Forelimb muscle (tissue), 1 donor: ENCODE results near the gene OSBPL8. TPM values are rescaled to one million over a fixed set of nuclear protein-coding genes. Genes with fewer than 3 reads are reported as not detected.
A peak's percentile ranks its signal among the peaks of the same experiment; 100 is the strongest.

Experiments
- DNase-seq: peaks from one replicate; pipeline ENCODE4 v3.0.0-alpha.2; 2013; ENCODE audit warnings: low read depth
- polyA plus RNA-seq: library from polyadenylated mRNA; unstranded; fragments of 120-200 nt; gene quantifications from one replicate; pipeline ENCODE4 v1.2.1, GENCODE V29; 2013; ENCODE audit not compliant: insufficient read length

Gene OSBPL8, protein sequence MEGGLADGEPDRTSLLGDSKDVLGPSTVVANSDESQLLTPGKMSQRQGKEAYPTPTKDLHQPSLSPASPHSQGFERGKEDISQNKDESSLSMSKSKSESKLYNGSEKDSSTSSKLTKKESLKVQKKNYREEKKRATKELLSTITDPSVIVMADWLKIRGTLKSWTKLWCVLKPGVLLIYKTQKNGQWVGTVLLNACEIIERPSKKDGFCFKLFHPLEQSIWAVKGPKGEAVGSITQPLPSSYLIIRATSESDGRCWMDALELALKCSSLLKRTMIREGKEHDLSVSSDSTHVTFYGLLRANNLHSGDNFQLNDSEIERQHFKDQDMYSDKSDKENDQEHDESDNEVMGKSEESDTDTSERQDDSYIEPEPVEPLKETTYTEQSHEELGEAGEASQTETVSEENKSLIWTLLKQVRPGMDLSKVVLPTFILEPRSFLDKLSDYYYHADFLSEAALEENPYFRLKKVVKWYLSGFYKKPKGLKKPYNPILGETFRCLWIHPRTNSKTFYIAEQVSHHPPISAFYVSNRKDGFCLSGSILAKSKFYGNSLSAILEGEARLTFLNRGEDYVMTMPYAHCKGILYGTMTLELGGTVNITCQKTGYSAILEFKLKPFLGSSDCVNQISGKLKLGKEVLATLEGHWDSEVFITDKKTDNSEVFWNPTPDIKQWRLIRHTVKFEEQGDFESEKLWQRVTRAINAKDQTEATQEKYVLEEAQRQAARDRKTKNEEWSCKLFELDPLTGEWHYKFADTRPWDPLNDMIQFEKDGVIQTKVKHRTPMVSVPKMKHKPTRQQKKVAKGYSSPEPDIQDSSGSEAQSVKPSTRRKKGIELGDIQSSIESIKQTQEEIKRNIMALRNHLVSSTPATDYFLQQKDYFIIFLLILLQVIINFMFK
- polyA plus RNA-seq: 26.8 TPM

DNA sequence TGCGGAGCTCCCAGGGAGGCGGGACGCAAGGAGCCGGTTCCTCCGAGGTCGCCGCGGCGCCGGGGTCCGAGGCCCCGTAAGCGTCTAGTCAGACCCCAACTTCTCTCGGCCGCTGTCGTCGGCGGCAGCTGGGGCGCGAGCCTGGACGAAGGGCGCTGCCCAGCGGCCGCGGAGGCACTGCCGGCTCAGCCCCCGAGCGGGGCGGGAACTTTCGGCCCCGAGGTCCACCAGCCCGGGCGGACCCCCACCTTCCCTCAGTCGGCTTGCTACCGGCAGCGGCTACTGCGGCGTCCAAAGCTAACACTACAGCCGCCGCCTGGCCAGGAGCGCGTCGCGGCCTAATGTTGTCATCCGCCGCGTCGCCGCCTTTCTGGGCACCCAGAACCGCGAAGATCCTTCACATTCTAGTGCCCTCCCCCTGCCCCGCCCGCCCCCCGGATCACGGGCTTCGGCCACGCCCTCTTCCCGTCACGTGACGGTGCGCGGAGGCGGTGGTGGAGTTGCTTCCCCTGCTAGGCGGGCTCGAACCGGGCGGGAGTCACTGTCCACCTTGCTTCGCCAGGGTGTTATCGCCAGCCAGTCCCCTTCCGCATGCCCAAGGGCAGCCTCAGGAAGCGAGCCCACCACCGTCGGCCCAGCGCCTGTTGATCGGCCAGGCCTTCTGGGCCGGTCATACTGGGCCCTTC, at the start of gene OSBPL8:
TSS of gene OSBPL8 (minus strand) at position 372 of the 686 bp plus-strand sequence. CDS start 72,220 bp downstream, outside the sequence.
- peak; percentile 77 for DNase-seq

DNA sequence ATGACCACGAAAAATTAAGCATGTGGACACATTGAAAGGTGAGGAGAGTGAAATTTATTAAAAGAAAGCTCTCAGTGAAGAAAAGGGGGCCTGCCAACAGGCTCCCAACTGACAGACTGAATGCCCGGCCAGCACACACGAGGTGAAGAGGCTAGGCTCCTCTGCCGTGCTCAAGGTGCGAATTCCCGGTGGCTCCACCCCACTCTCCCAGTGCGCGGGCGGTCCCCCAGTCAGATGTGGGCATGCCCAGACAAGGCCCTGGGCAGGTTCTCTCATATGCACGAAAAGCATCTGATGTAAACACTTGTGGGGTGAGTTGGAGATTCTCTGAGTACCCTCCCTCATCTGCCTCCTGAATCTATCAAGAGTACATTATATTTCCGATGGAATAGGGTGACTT, 48.5 kb upstream of the OSBPL8 start:
- no peak for DNase-seq

DNA sequence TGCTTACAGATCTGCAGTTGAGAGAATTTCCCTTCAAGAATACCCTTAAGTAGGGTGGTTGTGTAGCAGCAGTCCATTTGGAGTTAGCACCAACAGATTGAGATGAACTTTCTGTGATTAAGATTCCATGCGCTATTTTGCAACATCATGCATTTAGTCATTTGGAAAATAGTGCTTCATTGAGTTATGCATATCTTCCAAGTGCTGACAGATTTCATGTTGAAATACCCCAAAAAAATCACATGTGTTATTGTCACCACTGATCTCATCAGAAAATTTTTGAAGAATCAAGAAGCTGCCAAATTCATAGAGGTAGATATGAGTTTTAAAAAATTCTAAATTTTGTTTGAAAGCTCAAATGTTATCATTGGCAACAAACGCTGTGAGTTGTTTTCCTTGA, 35.5 kb upstream of the OSBPL8 start:
- DNase-seq: no peak

DNA sequence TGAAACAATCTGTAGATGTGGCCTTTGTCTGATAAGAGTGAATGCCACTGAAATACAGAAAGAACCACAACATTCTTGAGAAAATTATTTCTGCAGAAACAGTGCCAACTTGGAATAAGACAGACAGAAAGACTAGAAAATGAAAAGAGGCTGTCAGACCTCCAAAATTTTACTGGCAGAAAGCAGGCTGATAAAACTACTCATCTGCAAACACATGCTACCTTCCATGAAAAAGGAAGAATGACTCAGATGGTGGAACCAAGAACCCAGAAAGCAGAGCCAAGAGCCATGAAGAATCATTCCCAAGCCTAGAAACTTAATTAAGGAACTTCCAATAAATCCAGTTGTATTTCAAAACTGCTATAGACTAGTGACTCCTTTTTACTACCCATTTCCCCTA, 31.9 kb upstream of the OSBPL8 start:
- DNase-seq: no peak

DNA sequence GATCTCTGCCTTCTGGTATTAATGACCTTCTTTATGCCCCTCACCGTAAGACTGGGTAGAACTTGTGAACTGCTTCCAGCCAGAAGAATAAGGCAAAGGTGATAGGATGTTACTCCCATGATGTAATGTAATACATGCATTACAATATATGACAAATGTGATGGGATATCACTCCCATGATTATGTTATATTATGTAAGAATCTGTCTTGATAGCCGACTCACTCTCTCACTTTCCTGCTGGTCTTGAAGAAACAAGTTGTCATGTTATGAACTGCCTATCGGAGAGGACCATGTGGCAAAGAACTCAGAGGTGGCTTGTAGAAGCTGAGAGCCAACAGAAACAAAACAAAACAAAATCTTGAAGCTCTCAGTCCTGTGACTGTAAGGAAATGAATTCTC, 30.6 kb upstream of the OSBPL8 start:
- no peak for DNase-seq

DNA sequence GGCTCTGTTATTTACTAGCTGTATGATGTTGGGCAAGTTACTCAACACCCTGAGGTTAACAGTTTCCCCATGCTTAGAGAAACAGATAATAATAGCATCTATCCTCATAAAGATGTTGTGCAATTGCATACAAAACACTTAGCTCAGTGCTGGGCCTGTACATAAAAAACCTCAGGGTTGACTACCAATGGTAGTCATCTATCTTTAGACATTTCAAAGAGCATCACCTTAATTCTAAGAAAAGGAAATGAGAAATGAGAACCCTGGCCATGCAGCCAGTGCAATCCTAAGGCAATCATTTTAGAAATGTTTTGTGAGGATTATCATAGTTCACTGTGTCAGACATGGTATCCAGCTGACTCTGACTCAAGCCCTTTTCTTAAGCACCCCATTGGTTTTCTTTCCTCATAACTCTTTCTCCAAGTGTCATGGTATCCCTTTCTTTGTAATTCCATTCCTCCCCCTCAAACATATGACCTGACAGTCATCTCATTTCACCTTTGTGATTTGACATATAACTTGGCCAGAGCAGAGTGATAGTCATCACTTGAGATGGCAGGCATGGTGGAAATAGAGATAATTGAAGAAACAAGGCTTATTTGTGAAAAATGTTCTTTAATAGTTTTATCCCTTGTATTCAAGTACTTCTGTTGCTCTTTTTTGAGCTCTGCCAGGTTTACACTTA, 29.5 kb upstream of the OSBPL8 start:
- DNase-seq: no peak

DNA sequence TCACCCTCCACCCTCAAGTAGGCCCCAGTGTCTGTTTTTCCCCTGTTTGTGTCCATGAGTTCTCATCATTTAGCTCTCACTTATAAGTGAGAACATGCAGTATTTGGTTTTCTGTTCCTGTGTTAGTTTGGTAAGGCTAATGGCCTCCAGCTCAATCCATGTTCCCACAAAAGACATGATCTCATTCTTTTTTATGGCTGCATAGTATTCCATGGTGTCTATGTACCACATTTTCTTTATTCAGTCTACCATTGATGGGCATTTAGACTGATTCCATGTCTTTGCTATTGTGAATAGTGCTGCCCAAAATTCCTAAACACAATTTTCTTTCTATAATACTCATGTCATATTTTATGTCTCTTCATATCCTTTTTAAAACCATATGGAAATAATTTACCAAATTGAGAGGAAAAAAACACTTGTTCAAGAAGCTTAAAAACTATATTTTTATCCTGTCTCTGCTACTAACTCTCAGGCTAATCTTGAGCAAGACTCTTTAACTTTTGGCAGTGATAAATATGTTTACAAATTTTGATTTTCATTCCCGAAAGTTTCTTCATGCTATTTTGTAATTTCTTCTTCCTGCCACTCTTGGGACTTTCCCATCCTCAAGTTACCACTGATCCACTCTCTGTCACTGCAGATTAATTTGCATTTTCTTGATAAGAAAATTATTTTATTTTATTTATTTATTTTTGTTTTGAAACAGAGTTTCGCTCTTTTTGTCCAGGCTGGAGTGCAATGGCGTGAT, 28.0 kb upstream of the OSBPL8 start:
- DNase-seq: no peak

DNA sequence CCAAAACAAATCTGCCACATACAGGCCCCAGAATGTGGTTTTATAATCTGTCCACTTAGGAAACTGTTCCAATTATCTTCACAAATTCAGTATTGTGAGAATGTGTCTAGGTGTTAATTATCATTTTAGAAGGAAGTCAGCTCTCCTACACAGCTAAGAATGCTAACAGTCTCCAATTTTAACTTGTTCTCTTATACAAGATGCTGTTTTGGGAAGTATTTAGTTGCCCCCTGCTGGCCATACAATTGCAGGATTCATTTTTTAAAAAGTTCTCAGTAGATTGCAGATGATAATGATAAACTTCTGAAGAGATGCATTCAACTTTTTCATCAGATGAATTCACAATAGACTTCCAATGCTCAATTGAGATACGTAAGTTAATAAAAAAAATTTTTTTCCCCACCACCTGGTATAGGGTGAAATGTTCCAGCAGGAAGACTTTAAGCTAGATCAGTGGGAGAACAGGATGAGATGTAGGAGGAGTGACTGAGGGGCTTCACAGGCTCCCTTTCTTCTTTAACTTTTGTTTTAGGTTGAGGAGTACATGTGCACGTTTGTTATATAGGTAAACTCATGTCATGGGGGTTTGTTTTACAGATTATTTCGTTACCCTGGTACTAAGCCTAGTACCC, 27.3 kb upstream of the OSBPL8 start:
- peak; percentile 34 for DNase-seq

DNA sequence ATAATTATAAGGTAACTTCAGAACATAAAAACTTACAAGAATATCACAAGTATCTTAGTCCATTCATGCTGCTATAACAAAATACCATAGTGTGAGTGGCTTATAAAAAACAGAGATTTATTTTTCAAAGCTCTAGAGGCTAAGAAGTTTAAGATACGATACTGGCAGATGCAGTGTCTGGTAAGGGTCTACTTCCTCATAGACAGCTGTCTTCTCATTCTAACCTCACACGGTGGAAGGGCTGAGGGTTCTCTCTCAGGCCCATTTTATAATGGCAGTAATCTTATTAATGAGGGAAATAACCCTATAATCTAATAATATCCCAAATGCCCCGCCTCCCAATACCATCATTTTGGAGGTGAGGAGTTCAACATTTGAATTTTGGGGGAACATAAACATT, 23.7 kb upstream of the OSBPL8 start:
- DNase-seq: no peak

DNA sequence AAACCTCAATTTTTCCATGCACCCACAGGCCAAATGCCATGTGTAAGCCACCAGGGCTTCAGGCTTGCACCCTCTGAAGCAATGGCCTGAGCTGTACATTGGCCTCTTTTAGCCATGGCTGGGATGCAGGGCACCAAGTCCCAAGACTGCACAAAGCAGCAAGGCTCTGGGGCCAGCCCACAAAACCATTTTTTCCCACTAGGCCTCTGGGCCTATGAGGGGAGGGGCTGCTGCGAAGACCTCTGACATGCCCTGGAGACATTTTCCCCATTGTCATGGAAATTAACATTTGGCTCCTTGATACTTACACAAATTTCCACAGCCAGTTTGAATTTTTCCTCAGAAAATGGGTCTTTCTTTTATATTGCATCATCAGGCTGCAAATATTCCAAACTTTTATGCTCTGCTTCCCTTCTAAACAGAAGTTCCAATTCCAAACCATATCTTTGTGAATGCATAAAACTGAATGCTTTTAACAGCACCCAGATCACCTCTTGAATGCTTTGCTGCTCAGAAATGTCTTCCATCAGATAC, 14.3 kb upstream of the OSBPL8 start:
- DNase-seq: no peak

DNA sequence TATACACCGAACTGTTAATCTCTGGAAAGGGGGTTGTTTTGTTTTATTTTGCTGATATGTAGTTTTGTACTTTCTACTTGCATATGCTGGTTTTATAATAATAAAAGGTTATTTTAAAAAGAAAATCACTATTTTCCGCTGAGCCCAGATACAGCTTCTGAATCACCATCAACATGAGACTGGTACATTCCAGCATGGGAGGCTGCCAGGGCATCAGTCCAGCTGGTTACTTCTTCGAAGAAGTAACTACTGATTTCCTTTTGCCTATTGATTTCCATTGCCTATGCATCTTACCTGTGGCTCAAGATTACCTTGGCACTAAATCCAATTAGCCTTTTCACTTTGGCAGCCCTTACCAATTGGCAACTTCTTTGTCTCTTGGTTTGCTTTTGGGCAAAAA, 11.7 kb upstream of the OSBPL8 start:
- no peak for DNase-seq

DNA sequence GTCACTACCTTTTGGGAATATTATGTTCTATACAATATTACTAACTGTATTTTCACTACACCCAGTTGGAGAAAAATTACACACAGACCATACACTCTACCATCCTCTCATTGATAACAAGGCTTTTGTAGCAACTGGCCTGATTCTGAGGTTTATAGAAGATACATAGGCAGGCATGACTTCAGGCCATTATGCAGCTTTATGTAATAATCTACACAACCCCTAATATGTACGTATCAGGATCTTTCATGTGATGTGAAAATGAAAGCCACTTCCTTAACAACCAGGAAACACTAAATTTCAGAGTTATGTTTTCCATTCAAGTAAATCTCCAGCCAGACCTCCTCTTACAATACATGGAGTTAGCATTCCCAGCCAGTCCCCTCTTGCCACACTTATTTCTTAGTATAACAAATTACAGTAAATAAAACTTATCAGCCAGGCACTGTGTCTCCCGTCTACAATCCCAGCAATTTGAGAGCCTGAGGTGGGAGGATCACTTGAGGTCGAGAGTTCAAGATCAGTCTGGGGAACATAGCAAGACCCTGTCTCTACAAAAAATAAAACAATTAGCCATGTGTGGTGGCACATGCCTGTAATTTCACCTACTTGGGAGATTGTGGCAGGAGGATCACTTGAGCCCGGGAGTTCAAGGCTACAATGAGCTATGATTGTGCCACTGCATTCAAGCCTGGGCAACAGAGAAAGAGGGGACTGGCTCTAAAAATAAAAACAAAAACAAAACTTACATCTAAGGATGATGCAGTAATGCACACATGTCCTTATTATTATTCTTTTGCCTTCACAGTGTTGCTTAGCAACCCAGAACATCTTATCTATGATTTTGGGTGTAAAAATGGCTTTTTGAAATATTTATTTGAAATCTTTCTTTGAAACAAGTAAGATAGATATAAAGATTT, 10.4 kb upstream of the OSBPL8 start:
- no peak for DNase-seq

DNA sequence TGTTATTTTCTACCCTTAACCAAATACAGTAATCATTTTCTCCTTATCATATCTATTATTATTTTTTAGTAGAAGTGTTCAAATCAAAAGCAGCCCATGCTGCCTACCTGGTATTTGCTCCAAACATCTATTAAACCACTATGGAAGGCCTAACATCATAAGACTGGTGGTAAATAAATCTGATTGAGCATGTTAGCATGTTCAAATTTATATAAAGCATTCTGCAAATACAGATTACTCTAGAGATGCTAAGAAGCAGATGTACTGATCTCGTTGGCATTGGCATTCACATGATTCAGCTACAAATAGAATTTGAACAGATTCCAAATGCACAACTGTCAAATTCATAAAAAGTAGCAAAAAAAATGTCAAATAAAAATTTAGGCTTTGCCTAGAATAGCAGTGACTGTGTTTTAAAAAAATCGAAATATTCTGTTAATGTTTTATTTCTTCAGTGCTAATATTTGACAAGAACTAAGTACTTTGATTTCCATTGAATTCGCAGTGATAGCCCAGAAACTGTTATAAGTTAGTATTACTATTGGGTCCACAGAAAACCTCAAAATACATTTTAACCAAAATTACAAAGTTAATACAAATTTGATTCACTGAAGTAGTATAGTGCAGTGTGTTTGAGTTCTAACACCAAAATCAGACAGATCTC, 9.4 kb upstream of the OSBPL8 start:
- DNase-seq: no peak

DNA sequence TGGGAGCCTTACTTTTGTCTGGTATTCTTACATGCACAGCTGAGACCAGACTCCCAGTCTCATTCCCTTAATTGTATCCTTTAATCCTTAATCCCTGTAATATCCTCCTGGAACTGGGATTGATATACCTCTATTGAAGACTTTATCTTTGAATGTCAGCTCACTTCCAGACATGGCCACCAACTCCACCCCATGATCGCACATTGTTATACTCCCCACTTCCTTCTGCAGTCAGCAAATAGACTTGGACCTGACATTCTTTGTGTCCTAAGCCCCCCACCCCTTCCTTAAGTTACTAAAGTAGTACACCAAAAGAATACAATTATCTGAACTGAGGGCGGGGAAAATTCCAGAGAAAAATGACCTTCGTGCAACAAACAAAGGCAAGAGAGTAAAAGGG, 8.6 kb upstream of the OSBPL8 start:
- DNase-seq: no peak

DNA sequence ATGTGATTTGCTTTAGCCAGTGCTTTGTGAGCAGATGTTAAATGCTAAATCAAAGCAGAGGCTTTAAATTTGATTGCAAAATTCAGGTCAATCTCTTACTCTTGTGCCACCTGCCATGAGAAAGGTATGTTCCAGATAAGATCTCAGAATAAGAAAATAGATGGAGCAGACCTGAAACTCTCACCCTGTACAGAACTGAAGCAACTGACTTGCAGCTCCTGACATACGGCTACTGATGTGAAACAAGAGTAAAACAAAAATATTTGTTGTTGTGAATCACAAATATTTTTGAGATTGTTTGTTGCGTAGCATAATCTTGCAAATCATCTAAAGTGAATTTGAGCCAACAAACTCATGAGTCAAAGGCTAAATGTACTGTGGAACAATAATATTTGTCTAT, 3.5 kb upstream of the OSBPL8 start:
- DNase-seq: no peak

DNA sequence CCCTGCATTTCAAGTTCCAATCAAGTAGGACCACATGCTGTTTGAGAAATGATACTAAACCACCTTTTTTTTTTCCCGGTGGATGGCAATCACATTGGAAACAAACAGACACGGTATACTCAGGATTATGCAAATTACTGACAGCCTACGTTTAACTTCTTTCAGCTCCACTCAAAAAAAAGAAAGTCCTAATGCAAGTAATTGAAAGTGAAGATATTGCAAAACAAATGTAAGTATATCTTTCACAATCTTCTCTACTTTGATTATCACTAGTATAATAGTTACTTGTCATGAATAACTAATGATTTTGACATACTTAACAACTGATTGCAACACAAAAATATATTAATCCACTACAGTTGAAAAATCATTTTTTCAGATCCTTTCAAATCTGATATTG, 2.6 kb upstream of the OSBPL8 start:
- DNase-seq: no peak

DNA sequence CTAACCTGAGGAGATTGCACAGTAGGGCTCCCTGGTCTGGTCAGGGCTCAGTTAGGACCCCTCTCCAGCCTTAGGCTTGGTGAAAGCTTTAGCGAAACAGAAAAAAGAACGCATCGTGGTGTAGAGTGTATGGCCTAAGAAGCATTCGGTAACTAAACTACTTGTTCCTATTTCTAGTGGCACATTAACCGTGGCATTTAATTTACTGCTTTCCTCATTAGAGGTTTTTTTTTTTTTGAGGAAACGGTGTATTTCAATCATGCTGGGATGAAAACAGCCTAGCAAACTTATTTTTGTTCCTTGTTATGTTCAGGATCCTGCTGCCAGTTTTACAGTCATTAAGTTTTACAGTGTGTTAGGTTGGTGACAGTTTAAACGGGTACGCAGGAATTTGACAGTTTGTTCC, 518 bp upstream of the OSBPL8 start:
- DNase-seq: no peak

DNA sequence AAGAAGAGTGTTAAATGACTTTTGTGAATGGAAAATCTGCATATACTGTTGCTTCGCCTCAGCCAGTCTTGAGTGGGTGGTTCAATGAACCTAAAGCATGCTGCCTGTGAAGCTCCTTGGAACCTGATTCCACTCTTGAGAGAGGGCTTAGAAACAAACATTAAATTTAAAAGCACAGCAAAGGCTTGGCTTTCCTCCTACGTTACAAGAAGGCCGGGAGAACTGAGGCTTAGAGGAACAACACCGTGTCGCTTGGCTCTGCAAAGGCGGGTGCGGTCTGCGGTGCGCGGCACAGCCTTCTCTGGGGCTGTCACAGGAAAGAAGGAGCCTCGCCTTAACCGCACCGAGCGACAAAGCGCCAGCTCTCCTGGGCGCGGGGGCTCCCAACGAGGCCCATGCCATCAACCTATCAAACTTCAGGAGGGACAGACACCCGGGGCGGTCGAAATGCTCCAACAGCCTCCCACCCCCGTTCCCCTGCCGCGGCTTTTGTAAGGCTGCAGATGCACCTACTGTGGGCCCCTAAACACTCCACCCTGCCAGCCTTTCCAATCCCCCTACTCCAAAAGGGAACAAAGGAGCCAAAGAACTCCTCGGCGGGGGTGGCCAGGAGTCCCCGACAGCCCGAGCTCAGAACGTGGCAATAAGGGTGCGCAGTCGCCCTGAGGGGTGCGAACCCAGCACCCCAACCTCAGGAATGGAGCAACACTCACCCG, 729 bp downstream of the OSBPL8 start:
- DNase-seq: no peak
